Activated T-cell treated with anti-CD3 and anti-CD28 coated beads, Interleukin-2, amount 50 U/mL, for 72 hours (primary cell): ENCODE results near the gene SCAMP3. TPM values are rescaled to one million over a fixed set of nuclear protein-coding genes. Genes with fewer than 3 reads are reported as not detected.
A peak's percentile ranks its signal among the peaks of the same experiment; 100 is the strongest.

ENCODE experiments used
- ATAC-seq, 2 donors: fragments of 150-1000 bp; cut with Tn5 transposase; replicated peaks in 1 of 2; 2 replicates each; pipeline ENCODE4 v1.10.0; 2021; ENCODE audit warnings: moderate library complexity in 2 of 2, mild to moderate bottlenecking in 1 of 2
- DNase-seq, 2 donors: peaks; one replicate each; pipeline ENCODE4 v3.0.0; 2021 to 2022; ENCODE audit warnings: mixed read lengths in 1 of 2
- H3K27ac Mint-ChIP-seq: one replicate; pipeline ENCODE4 v1.8.0; 2022; ENCODE audit warnings: mild to moderate bottlenecking, moderate library complexity, mixed read lengths
- H3K27me3 Mint-ChIP-seq: one replicate; pipeline ENCODE4 v1.8.0; 2022; ENCODE audit warnings: low read depth, mixed read lengths
- H3K36me3 Mint-ChIP-seq, 2 donors: one replicate each; pipeline ENCODE4 v1.8.0; 2022; ENCODE audit warnings: mixed read lengths in 2 of 2, mild to moderate bottlenecking in 1 of 2; ENCODE audit not compliant: insufficient read depth in 2 of 2
- H3K4me1 Mint-ChIP-seq: one replicate; pipeline ENCODE4 v1.8.0; 2022; ENCODE audit warnings: low read depth, mixed read lengths
- H3K4me3 Mint-ChIP-seq, 2 donors: one replicate each; pipeline ENCODE4 v1.8.0; 2022; ENCODE audit warnings: mild to moderate bottlenecking in 2 of 2, mixed read lengths in 2 of 2, moderate library complexity in 2 of 2
- H3K9me3 Mint-ChIP-seq, 2 donors: one replicate each; pipeline ENCODE4 v1.8.0; 2022; ENCODE audit warnings: mixed read lengths in 2 of 2
- total RNA-seq, 2 donors: library from RNA; stranded (reverse); gene quantifications; one replicate each; pipeline ENCODE4 v1.2.3, GENCODE V29; 2022

The SCAMP3 gene
- total RNA-seq, 2 donors from 2014 or later, result 112 to 114 TPM

DNA sequence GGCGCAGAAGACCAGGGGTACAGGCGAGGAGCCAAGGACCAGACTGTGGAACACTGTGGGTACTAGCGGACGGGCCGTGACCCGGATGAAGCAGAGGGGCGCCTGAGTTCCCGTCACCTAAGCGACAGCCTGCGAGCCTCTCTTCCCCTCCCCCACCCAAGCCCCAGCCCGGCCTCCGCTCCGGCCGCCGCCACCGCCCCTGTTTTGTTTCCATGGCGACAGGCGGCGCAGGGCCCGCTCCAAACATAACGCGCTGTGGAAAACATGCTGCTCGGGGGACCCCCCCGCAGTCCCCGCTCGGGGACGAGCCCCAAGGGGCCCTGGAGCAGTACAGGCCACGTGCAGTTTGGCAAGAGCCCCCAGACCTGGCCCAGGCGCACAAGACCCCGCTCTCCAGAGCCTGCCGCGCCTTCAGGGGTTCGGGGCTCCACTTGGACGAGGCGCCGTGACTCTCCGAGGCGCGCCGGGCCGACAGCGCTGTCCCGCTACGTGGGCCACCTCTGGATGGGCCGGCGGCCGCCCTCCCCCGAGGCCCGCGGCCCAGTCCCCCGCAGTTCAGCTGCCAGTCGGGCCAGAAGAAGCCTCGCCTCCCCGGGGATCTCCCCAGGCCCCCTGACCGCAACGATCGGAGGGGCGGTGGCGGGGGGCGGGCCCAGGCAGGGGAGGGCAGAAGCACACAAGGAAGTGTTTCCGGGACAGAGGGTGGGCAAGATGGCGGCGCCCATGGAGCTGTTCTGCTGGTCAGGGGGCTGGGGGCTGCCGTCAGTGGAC lies 53.4 kb downstream of the SCAMP3 start, which contains the start of gene MTX1:
TSS of gene MTX1 (plus strand) at position 155 of the 771 bp plus-strand sequence. CDS start at position 265, 110 bp downstream.
- DNase-seq (peak; percentile 90 to 91), ATAC-seq (peak; percentile 88 to 89)
- no peaks in the 10 kb centered on the region for H3K27me3 Mint-ChIP-seq
- H3K27ac Mint-ChIP-seq, result peak within 1 kb of the TSS; percentile 89
- peaks cover 39% of the 10 kb centered on the region for H3K4me1 Mint-ChIP-seq
- H3K4me3 Mint-ChIP-seq, result peak within 1 kb of the TSS; percentile 96 to 98
- no peaks in the 10 kb centered on the region for H3K9me3 Mint-ChIP-seq
- peaks cover 0 to 2% of the 10 kb centered on the region in 2 donors for H3K36me3 Mint-ChIP-seq

DNA sequence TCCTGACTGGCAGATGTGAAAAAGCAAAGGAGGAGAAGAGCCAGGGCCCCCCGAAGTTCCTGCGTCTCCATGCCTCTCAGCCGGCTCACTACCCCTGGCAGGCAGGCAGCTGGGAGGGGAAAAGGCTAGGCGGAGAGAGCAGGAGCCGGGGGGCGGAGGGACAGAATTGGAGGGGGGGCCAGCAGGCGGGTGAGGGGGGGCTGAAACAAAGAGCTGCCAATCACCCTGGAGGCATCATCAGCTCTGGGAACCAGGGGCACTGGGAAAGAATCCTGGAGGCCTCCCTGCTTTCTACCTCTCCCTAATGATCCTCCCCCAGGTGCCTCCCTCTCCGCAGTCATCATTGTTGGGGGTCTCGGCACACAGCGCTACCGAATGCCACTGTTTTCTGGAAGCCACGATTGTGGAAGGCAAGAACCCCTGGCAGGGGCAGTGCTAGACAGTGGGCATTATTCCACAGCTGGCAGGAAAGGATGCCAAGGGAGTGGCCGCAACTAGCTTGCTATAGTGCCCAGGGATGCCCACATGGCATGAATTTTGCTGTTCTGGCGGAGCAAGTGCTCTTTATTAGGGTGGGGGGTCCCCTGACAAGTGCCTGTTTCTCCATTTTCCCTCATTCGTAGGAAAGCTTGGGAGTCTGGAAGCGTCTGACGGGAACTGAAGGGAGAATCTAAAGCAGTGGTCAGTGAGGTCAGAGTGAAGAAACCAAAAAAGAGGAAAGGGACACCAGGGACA lies 54.2 kb downstream of the SCAMP3 start, which contains the start of gene THBS3:
TSS of gene THBS3 (minus strand) at position 92 of the 735 bp plus-strand sequence. CDS start at position 71, 21 bp downstream.
- H3K9me3 Mint-ChIP-seq, result no peaks in the 10 kb centered on the region
- H3K4me3 Mint-ChIP-seq, result peak within 1 kb of the TSS; percentile 96 to 98
- no peaks in the 10 kb centered on the region for H3K27me3 Mint-ChIP-seq
- peak within 1 kb of the TSS; percentile 67 for H3K27ac Mint-ChIP-seq
- ATAC-seq, result no peak
- peaks cover 39% of the 10 kb centered on the region for H3K4me1 Mint-ChIP-seq
- DNase-seq, result no peak
- peaks cover 0 to 2% of the 10 kb centered on the region in 2 donors for H3K36me3 Mint-ChIP-seq

DNA sequence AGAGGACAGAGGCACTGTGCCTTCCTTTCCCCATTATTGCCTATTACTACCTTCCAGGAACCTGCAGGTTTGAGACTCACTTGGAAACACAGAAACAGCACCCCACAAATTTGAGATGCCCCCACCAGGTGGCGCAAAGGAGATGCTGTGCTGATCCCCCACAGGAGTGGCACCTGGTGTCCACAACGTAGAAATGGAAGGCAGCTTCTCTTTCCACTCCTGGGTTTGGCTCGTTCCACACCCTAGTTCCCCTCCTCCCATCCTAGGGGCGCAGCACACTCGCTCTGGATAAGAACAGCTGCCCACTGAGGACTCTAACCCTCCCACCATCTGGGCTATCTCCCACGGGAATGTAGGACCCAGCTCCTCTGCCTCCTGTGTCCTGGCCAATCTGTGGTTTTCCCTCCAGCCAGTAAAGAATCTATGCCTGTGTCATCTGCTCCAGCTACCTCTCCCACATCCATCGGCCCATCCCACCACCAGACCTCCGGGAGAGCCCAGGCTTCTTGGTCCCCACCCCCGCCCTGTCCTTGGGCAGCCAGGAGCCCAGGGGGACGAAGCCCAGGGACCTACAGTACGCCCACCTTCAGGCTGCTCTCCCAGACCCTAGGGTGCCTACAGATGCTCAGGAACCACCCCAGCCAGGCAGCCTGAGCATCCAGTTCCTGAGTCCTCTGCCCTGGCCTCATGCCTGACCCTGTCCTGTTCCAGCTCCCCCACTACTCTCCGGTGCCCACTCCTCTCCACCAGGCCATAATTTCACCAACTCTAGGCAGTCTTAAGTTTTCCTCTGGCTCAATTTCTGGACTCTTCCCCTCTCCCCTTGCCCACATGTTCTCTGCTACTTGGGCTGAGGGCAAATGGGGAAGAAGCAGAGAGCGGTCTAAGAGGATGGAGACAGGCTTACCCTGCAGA lies 55.0 kb downstream of the SCAMP3 start:
- Mint-ChIP-seq H3K9me3 (no peaks in the 10 kb centered on the region), H3K4me1 (peaks cover 39% of the 10 kb centered on the region), H3K36me3 (peaks cover 0 to 2% of the 10 kb centered on the region in 2 donors), H3K4me3 (peak overlapping the region; percentile 45 to 66), H3K27me3 (no peaks in the 10 kb centered on the region), H3K27ac (no peak overlapping the region)
- DNase-seq (peak; percentile 89 to 91), ATAC-seq (peak; percentile 42 to 50)

Other genes with a start within 250 kb of the SCAMP3 start
- gene DCST2, start 228.6 kb downstream of the SCAMP3 start, total RNA-seq, result 1 to 10 TPM; 1.1 to 1.4 TPM
- under 1 TPM in 1 of 2 donors, not detected in 1; 0.10 TPM for gene DCST1, start 228.5 kb downstream of the SCAMP3 start, total RNA-seq
- gene ADAM15, start 211.0 kb downstream of the SCAMP3 start, total RNA-seq, result 10 to 100 TPM; 40.8 to 42.1 TPM
- 1 to 10 TPM; 3.4 to 4.0 TPM for gene EFNA4, start 198.6 kb downstream of the SCAMP3 start, total RNA-seq
- gene EFNA3, start 183.5 kb downstream of the SCAMP3 start, total RNA-seq, result 1 to 10 TPM; 4.1 to 4.7 TPM
- gene EFNA1, start 134.5 kb downstream of the SCAMP3 start, total RNA-seq, result 1 to 10 TPM in 1 of 2 donors, under 1 TPM in 1; 1.00 to 1.4 TPM
- 10 to 100 TPM; 65.0 to 66.3 TPM for gene SLC50A1, start 126.5 kb downstream of the SCAMP3 start, total RNA-seq
- 10 to 100 TPM; 49.4 to 58.9 TPM for gene DPM3, start 121.8 kb downstream of the SCAMP3 start, total RNA-seq
- 100 to 1,000 TPM; 199 to 203 TPM for gene KRTCAP2, start 89.1 kb downstream of the SCAMP3 start, total RNA-seq
- 1 to 10 TPM; 8.6 to 9.8 TPM for gene TRIM46, start 88.5 kb downstream of the SCAMP3 start, total RNA-seq
- gene THBS3, start 54.5 kb downstream of the SCAMP3 start, total RNA-seq, result 10 to 100 TPM; 24.7 to 28.7 TPM
- 10 to 100 TPM; 25.5 to 27.4 TPM for gene MTX1, start 53.7 kb downstream of the SCAMP3 start, total RNA-seq
- 10 to 100 TPM; 30.7 to 33.8 TPM for gene ENTREP3, start 6.9 kb downstream of the SCAMP3 start, total RNA-seq
- gene CLK2, start 11.1 kb upstream of the SCAMP3 start, total RNA-seq, result 10 to 100 TPM; 72.4 to 77.9 TPM
- gene HCN3, start 15.1 kb upstream of the SCAMP3 start, total RNA-seq, result 1 to 10 TPM; 3.6 to 4.1 TPM
- gene PKLR, start 39.1 kb upstream of the SCAMP3 start, total RNA-seq, result not detected
- gene FDPS, start 46.5 kb upstream of the SCAMP3 start, total RNA-seq, result 100 to 1,000 TPM; 182 to 184 TPM
- 10 to 100 TPM; 20.5 to 26.8 TPM for gene RUSC1, start 58.5 kb upstream of the SCAMP3 start, total RNA-seq